Natural killer cell treated with Interleukin-12 subunit alpha and Interleukin-12 subunit beta and Interleukin-15 and Interleukin-18, amount 100 ng/mL, for 72 hours (primary cell): ENCODE measurements around the gene CFTR. TPM values are rescaled to one million over a fixed set of nuclear protein-coding genes. Genes with fewer than 3 reads are reported as not detected.

Experiments
- ATAC-seq, 2 donors: fragments of 150-1000 bp; cut with Tn5 transposase in 1 of 2; sonication (Bioruptor Pico), chemical (Tn5 transposase) in 1 of 2; 2 replicates each; pipeline ENCODE4 v1.10.0; 2021
- DNase-seq: peaks from one replicate; pipeline ENCODE4 v3.0.0; 2022; ENCODE audit warnings: low spot score
- H3K27ac Mint-ChIP-seq, 2 donors: 1 replicate in 1 of 2; 2 replicates in 1 of 2; pipeline ENCODE4 v1.8.0; 2022; ENCODE audit warnings: mixed read lengths in 2 of 2, mild to moderate bottlenecking in 1 of 2, moderate library complexity in 1 of 2
- H3K27me3 Mint-ChIP-seq, 2 donors: 1 replicate in 1 of 2; 2 replicates in 1 of 2; pipeline ENCODE4 v1.8.0; 2022; ENCODE audit warnings: mixed read lengths in 2 of 2
- H3K36me3 Mint-ChIP-seq: one replicate; pipeline ENCODE4 v1.8.0; 2022; ENCODE audit warnings: mixed read lengths
- H3K4me1 Mint-ChIP-seq, 2 donors: 1 replicate in 1 of 2; 2 replicates in 1 of 2; pipeline ENCODE4 v1.8.0; 2022; ENCODE audit warnings: low read depth in 2 of 2, mixed read lengths in 2 of 2, mild to moderate bottlenecking in 1 of 2
- H3K4me3 Mint-ChIP-seq: one replicate; pipeline ENCODE4 v1.8.0; 2022; ENCODE audit warnings: mixed read lengths
- H3K9me3 Mint-ChIP-seq: 2 replicates; pipeline ENCODE4 v1.8.0; 2022; ENCODE audit warnings: mixed read lengths
- total RNA-seq, 2 donors: library from RNA; stranded (reverse); gene quantifications; one replicate each; pipeline ENCODE4 v1.2.3, GENCODE V29; 2022

The CFTR gene
- total RNA-seq, 2 donors from 2014 or later = not detected

GRCh38 chr7:117531595-117532244 lies 51.9 kb downstream of the CFTR start:
- no peaks in the 10 kb centered on the region for H3K36me3 Mint-ChIP-seq
- H3K4me1 Mint-ChIP-seq = no peaks in the 10 kb centered on the region
- H3K27ac Mint-ChIP-seq = no peak overlapping the region
- ATAC-seq (no peak), DNase-seq (no peak)
- H3K4me3 Mint-ChIP-seq = no peak overlapping the region
- H3K9me3 Mint-ChIP-seq = peaks cover 6% of the 10 kb centered on the region
- no peaks in the 10 kb centered on the region for H3K27me3 Mint-ChIP-seq

- Mint-ChIP-seq H3K27ac (no peak overlapping the region), H3K4me3 (no peak overlapping the region), H3K9me3 (peaks cover 12% of the 10 kb centered on the region), H3K36me3 (no peaks in the 10 kb centered on the region), H3K4me1 (no peaks in the 10 kb centered on the region), H3K27me3 (no peaks in the 10 kb centered on the region)
- DNase-seq = no peak
- no peak for ATAC-seq
Observed at GRCh38 chr7:117538053-117538452, 58.2 kb downstream of the CFTR start.

- Mint-ChIP-seq H3K27me3 (no peaks in the 10 kb centered on the region), H3K27ac (no peak overlapping the region), H3K36me3 (no peaks in the 10 kb centered on the region), H3K9me3 (peaks cover 14% of the 10 kb centered on the region), H3K4me1 (no peaks in the 10 kb centered on the region), H3K4me3 (no peak overlapping the region)
- ATAC-seq (no peak), DNase-seq (no peak)
Observed at GRCh38 chr7:117544061-117544460, 64.2 kb downstream of the CFTR start.

GRCh38 chr7:117548035-117548434 lies 68.2 kb downstream of the CFTR start:
- Mint-ChIP-seq H3K27ac (no peak overlapping the region), H3K4me3 (no peak overlapping the region), H3K9me3 (peaks cover 14% of the 10 kb centered on the region), H3K27me3 (no peaks in the 10 kb centered on the region), H3K4me1 (no peaks in the 10 kb centered on the region), H3K36me3 (no peaks in the 10 kb centered on the region)
- DNase-seq = no peak
- no peak for ATAC-seq

- Mint-ChIP-seq H3K4me1 (no peaks in the 10 kb centered on the region), H3K27ac (no peak overlapping the region), H3K27me3 (no peaks in the 10 kb centered on the region), H3K36me3 (no peaks in the 10 kb centered on the region), H3K4me3 (no peak overlapping the region), H3K9me3 (peaks cover 11% of the 10 kb centered on the region)
- no peak for DNase-seq
- ATAC-seq = no peak
Observed at GRCh38 chr7:117550625-117551024, 70.8 kb downstream of the CFTR start.

GRCh38 chr7:117552660-117553059 lies 72.8 kb downstream of the CFTR start:
- H3K9me3 Mint-ChIP-seq = peaks cover 11% of the 10 kb centered on the region
- H3K27ac Mint-ChIP-seq = no peak overlapping the region
- H3K27me3 Mint-ChIP-seq = no peaks in the 10 kb centered on the region
- H3K4me1 Mint-ChIP-seq = no peaks in the 10 kb centered on the region
- H3K36me3 Mint-ChIP-seq = no peaks in the 10 kb centered on the region
- ATAC-seq (no peak), DNase-seq (no peak)
- H3K4me3 Mint-ChIP-seq = no peak overlapping the region

GRCh38 chr7:117555260-117555659 lies 75.4 kb downstream of the CFTR start:
- Mint-ChIP-seq H3K4me3 (no peak overlapping the region), H3K27ac (no peak overlapping the region), H3K27me3 (no peaks in the 10 kb centered on the region), H3K36me3 (no peaks in the 10 kb centered on the region), H3K9me3 (peaks cover 7% of the 10 kb centered on the region), H3K4me1 (no peaks in the 10 kb centered on the region)
- ATAC-seq (no peak), DNase-seq (no peak)

GRCh38 chr7:117559391-117559790 lies 79.6 kb downstream of the CFTR start:
- H3K36me3 Mint-ChIP-seq = no peaks in the 10 kb centered on the region
- H3K27ac Mint-ChIP-seq = no peak overlapping the region
- ATAC-seq (no peak), DNase-seq (no peak)
- H3K4me1 Mint-ChIP-seq = no peaks in the 10 kb centered on the region
- H3K9me3 Mint-ChIP-seq = peaks cover 9% of the 10 kb centered on the region
- no peaks in the 10 kb centered on the region for H3K27me3 Mint-ChIP-seq
- H3K4me3 Mint-ChIP-seq = no peak overlapping the region

- Mint-ChIP-seq H3K4me3 (no peak overlapping the region), H3K36me3 (no peaks in the 10 kb centered on the region), H3K27me3 (no peaks in the 10 kb centered on the region), H3K27ac (no peak overlapping the region), H3K4me1 (no peaks in the 10 kb centered on the region), H3K9me3 (peaks cover 8% of the 10 kb centered on the region)
- DNase-seq (no peak), ATAC-seq (no peak)
Observed at GRCh38 chr7:117560030-117560429, 80.2 kb downstream of the CFTR start.

- Mint-ChIP-seq H3K27ac (no peak overlapping the region), H3K4me1 (no peaks in the 10 kb centered on the region), H3K36me3 (no peaks in the 10 kb centered on the region), H3K9me3 (peaks cover 8% of the 10 kb centered on the region), H3K4me3 (no peak overlapping the region), H3K27me3 (no peaks in the 10 kb centered on the region)
- ATAC-seq (no peak), DNase-seq (no peak)
Observed at GRCh38 chr7:117562759-117563158, 82.9 kb downstream of the CFTR start.

- H3K4me1 Mint-ChIP-seq = no peaks in the 10 kb centered on the region
- DNase-seq (no peak), ATAC-seq (no peak)
Observed at GRCh38 chr7:117564080-117564479, 84.3 kb downstream of the CFTR start.

GRCh38 chr7:117564627-117565026 lies 84.8 kb downstream of the CFTR start:
- no peak overlapping the region for H3K4me3 Mint-ChIP-seq
- no peak overlapping the region for H3K27ac Mint-ChIP-seq
- ATAC-seq = no peak
- no peaks in the 10 kb centered on the region for H3K4me1 Mint-ChIP-seq
- H3K27me3 Mint-ChIP-seq = no peaks in the 10 kb centered on the region
- DNase-seq = no peak
- H3K36me3 Mint-ChIP-seq = no peaks in the 10 kb centered on the region
- peaks cover 8% of the 10 kb centered on the region for H3K9me3 Mint-ChIP-seq

More at GRCh38 chr7:117564080-117564479, 84.3 kb downstream of the CFTR start:
- no peak overlapping the region for H3K27ac Mint-ChIP-seq
- no peaks in the 10 kb centered on the region for H3K36me3 Mint-ChIP-seq
- H3K27me3 Mint-ChIP-seq = no peaks in the 10 kb centered on the region
- no peak overlapping the region for H3K4me3 Mint-ChIP-seq
- peaks cover 8% of the 10 kb centered on the region for H3K9me3 Mint-ChIP-seq

GRCh38 chr7:117565226-117565625 lies 85.4 kb downstream of the CFTR start:
- ATAC-seq = no peak
- H3K9me3 Mint-ChIP-seq = peaks cover 8% of the 10 kb centered on the region
- no peak overlapping the region for H3K4me3 Mint-ChIP-seq

GRCh38 chr7:117567781-117568180 lies 88.0 kb downstream of the CFTR start:
- DNase-seq = no peak
- no peak overlapping the region for H3K27ac Mint-ChIP-seq
- ATAC-seq = no peak
- H3K9me3 Mint-ChIP-seq = peaks cover 4% of the 10 kb centered on the region
- H3K4me1 Mint-ChIP-seq = no peaks in the 10 kb centered on the region
- no peaks in the 10 kb centered on the region for H3K27me3 Mint-ChIP-seq
- no peak overlapping the region for H3K4me3 Mint-ChIP-seq
- no peaks in the 10 kb centered on the region for H3K36me3 Mint-ChIP-seq

More at GRCh38 chr7:117565226-117565625, 85.4 kb downstream of the CFTR start:
- Mint-ChIP-seq H3K27ac (no peak overlapping the region), H3K4me1 (no peaks in the 10 kb centered on the region), H3K36me3 (no peaks in the 10 kb centered on the region), H3K27me3 (no peaks in the 10 kb centered on the region)
- no peak for DNase-seq
